Measurements from ENCODE around the gene HNRNPH1.
A peak's percentile ranks its signal among the peaks of the same experiment; 100 is the strongest.
"Not testable (repeated sequence)": the region's sequence is repeated elsewhere in the genome, so short reads cannot be mapped to it uniquely, and the experiment has no call there.

Gene HNRNPH1, protein sequence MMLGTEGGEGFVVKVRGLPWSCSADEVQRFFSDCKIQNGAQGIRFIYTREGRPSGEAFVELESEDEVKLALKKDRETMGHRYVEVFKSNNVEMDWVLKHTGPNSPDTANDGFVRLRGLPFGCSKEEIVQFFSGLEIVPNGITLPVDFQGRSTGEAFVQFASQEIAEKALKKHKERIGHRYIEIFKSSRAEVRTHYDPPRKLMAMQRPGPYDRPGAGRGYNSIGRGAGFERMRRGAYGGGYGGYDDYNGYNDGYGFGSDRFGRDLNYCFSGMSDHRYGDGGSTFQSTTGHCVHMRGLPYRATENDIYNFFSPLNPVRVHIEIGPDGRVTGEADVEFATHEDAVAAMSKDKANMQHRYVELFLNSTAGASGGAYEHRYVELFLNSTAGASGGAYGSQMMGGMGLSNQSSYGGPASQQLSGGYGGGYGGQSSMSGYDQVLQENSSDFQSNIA

GRCh38 chr5:179623003-179623905 is at the start of gene HNRNPH1:
Gene HNRNPH1 (minus strand): TSS chr5:179623671. CDS start chr5:179623133, 538 bp downstream.
- peak; percentile 93 for DNase-seq

DNA sequence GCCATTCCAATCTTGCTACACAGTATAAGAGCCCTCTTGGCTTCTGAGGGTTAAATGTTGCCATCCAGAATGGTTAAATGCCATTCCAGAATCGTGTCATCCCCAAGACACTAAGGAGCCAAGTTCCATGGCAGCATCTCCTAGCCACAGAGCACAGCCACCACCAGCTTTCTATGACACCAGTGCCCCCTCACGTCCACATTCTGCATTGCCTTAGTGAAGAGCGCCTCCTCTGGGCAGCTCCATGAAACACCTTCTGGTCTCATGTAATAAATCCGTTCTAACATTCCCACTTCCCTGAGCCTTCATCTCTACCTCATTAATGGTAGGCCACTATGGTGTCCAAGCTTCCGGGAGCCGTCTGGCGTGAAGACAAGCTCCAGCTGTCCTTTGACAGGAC is 44.9 kb upstream of the HNRNPH1 start:
- no peak for DNase-seq

DNA sequence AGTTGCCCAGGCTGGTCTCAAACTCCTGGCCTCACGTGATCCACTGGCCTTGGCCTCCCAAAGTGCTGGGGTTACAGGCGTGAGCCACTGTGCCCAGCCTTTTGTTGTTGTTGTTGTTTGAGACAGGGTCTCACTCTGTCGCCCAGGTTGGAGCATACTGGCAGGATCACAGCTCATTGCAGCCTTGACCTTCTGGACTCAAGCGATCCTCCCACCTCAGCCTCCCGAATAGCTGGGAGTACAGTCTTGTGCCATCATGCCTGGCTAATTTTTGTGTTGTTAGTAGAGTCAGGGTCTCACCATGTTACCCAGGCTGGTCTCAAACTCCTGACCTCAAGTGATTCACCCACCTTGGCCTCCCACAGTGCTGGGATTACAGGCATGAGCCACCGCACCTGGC is 38.2 kb upstream of the HNRNPH1 start:
- DNase-seq, result not testable (repeated sequence)

DNA sequence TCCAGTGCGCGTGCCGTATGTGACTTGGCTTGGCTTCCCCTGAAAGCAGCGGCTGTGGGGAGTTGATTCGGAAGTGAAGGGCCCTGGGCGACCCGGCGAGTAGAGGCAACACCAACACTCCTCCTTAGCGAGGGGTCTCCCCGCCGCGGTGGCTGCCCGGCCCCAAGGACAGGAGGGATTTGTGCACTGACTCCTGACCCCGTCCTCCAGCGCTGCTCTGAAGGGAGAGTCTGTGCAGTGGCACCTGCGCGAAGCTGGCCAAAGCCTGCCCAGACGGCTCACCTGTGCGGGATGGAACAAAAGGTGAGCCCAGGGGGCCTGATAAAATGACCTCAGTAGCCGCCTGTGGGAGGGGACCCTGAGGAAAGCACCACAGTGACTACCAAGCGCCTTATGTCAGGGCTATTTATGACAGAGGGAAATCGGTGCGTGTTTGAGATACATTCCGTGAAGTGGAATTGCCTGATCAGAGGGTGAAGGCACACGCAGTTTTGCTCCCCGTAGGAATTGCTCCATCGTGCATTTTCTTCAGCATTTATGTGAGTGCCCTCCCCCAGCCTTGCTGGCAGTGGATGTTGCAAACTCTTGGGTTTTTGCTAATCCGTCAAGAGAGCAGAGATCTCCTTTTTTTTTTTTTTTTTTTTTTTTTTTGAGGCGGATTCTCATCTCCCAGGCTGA is 34.8 kb upstream of the HNRNPH1 start:
- DNase-seq, result not testable (repeated sequence)

GRCh38 chr5:179657302-179658178 is 34.1 kb upstream of the HNRNPH1 start:
- not testable (repeated sequence) for DNase-seq

- DNase-seq, result not testable (repeated sequence)
Measured at GRCh38 chr5:179653135-179653534, 29.7 kb upstream of the HNRNPH1 start.

DNA sequence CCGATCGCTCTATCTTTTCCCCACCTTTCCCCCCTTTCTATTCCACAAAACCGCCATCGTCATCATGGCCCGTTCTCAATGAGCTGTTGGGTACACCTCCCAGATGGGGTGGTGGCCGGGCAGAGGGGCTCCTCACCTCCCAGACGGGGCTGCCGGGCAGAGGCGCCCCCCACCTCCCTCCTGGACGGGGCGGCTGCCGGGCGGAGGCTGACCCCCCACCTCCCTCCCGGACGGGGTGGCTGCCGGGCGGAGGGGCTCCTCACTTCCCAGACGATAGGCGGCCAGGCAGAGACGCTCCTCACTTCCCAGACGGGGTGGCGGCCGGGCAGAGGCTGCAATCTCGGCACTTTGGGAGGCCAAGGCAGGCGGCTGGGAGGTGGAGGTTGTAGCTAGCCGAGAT is 26.8 kb upstream of the HNRNPH1 start:
- DNase-seq, result not testable (repeated sequence)

- DNase-seq, result not testable (repeated sequence)
Measured at GRCh38 chr5:179649166-179649703, 25.8 kb upstream of the HNRNPH1 start.

GRCh38 chr5:179648410-179648809 is 24.9 kb upstream of the HNRNPH1 start:
- DNase-seq, result no peak

DNA sequence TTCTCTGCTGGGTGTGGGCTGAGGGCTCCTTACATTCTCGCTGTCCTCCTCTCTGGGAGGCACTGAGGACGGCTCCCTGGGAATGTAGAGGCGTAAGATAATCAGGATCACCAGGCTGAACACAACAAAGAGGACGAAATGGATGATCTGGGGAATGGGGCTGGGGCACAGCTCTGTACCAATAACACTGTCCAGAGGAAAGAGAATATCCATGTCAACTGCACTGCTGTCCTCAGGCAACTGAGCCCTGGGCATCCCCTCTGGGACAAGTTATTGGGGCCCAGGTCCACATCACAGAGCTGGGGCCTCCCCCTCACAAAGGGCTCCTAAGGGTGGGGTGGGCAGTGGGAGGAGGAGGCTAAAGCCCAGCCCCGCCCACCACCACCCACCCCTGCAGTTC is 21.3 kb upstream of the HNRNPH1 start:
- DNase-seq, result not testable (repeated sequence)

DNA sequence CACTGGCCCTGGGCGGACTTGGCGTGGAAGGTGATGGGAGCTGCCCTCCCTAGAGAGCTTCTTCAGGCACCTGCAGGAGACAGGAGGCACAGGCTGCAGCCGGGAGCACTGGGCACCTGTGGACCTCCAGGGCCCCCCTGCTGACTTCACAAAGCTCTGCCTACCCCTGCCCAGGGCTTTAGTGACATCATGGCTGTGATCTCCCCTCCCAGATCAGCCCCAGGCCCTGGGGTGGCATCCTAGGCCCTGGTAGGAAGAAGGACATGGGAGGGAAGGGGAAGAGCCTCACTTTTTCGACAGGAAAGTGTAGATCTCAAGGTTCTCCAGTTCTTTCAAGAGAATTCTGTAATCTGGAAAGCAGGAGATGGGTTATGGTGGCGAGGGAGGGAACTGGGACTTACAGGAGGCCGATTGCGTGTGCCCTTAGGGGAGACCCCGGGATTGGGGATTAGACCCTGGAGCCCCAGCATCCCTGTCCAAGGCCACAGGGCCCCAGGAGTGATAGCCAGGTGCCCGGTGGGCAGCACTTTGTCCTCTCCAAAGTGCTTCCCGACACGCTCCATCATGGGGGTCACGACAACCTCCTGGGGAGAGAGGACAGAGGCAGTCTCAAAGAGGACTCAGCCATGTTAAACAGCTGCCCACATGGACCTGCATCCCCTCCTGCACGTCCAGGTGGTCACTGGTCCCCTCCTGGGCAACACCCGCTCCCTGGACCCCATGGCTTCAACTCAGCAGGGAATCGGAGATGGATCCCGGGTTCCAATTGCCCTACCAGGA is 19.9 kb upstream of the HNRNPH1 start:
- DNase-seq, result not testable (repeated sequence)

GRCh38 chr5:179642626-179643025 is 19.2 kb upstream of the HNRNPH1 start:
- not testable (repeated sequence) for DNase-seq

DNA sequence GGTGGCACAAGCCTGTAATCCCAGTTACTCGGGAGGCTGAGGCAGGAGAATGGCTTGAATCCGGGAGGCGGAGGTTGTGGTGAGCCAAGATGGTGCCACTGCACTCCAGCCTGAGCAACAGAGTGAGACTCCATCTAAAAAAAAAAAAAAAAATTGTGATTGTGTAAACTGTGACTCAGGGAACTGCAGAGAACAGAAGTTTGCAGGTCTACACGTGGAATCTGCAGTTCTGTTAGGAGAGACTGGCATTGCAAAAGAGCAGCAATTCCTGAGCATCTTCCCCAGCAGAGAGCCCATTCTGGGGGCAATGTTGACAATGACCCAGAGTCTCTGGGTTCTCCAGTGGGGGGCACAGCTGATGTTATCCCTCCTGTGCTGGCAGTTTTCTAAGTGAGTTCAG is 18.3 kb upstream of the HNRNPH1 start:
- not testable (repeated sequence) for DNase-seq

- not testable (repeated sequence) for DNase-seq
Measured at GRCh38 chr5:179639296-179639695, 15.8 kb upstream of the HNRNPH1 start.

DNA sequence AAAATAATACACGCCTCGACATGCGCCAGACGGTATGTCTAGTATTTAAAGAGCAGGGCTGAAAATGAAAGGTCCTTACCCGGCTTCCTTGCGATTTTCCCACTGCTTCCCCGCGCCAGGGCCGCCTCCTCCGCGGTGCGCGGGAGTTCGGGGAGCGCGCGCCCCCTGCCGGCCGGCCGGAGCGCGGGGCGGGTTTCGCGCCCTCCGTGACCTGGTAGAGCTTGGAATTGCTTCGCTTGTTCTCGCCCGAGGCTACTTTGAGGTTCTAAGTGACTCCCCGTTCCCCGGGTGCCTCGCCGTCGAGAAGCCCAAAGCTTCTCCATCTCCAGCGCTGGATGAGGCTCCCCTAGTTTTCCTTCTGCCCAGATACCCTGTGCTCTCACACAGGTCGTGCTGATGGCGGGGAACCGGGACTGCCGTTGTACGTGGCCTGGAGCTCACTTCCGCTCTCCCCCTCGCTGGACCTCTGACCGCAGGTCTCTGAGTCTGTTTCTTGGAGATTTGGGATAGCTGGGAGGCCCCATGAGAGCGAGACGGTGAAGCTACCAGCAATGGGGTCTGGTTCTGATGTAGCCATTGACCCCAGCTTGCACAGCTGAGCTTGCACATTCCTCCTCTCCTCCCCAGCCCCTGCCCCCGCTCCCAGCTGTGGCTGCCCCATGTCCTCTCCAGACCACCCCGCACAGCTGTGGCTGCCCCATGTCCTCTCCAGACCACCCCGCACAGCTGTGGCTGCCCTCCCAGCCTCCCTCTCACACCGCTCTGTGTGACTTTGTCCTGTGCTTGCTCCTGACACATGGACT is 11.1 kb upstream of the HNRNPH1 start:
- DNase-seq, result not testable (repeated sequence)

- DNase-seq, result not testable (repeated sequence)
Measured at GRCh38 chr5:179633501-179634369, 10.3 kb upstream of the HNRNPH1 start.

DNA sequence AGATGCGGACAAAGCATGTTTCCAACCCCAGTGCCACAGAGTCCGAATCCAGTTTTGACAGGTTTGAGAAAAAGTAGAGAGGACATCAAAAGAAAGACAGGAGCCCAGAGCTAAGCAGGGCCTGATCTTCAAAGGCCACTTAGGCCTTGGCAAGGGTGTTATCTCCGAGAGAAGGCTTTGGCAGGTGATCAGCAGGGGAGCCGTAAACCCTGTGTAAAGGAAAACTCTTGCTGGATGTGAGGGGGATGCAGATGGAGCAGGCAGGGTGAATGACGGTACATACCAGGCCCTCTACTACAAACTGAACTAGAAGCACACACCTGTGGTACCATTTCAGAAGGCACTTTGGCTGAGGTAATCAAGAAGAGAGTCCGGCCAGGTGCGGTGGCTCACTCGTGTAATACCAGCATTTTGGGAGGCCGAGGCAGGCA is 1.4 kb upstream of the HNRNPH1 start:
- DNase-seq, result no peak

- no peak for DNase-seq
Measured at GRCh38 chr5:179623906-179624741, 653 bp upstream of the HNRNPH1 start.

Data from NCI-H526 treated with DMSO at 0.1 percent for 48 hours (cell line).